ENCODE measurements around the gene FASN.

The FASN gene

GRCh38 chr17:82127704-82128103 lies 29.7 kb upstream of the FASN start:
- Histone ChIP-seq H3K27me3 (ENCODE audit: control insufficient read depth in 1 of 2, insufficient read depth in 2 of 2, low read length in 2 of 2) (no peaks in the 10 kb centered on the region), H3K9me3 (ENCODE audit: control insufficient read depth in 2 of 2, low read length in 2 of 2) (no peaks in the 10 kb centered on the region), H3K4me1 (ENCODE audit: control insufficient read depth, insufficient read depth, low read length) (no peaks in the 10 kb centered on the region), H3K4me3 (ENCODE audit: low read length in 2 of 2) (no peak overlapping the region), H3K36me3 (ENCODE audit: control insufficient read depth in 2 of 2, insufficient read depth in 2 of 2, low read length in 2 of 2) (peaks cover 0 to 10% of the 10 kb centered on the region in 2 donors), H3K9ac (ENCODE audit: low read length in 2 of 2) (no peak overlapping the region), H3K27ac (ENCODE audit: low read length) (no peak overlapping the region)

- no peaks in the 10 kb centered on the region for H3K27me3 ChIP-seq (ENCODE audit: control insufficient read depth in 1 of 2, insufficient read depth in 2 of 2, low read length in 2 of 2)
- no peak overlapping the region for H3K27ac ChIP-seq (ENCODE audit: low read length)
- H3K4me3 ChIP-seq (ENCODE audit: low read length in 2 of 2) = no peak overlapping the region
- H3K9ac ChIP-seq (ENCODE audit: low read length in 2 of 2) = no peak overlapping the region
- H3K36me3 ChIP-seq (ENCODE audit: control insufficient read depth in 2 of 2, insufficient read depth in 2 of 2, low read length in 2 of 2) = peaks cover 0 to 10% of the 10 kb centered on the region in 2 donors
- no peaks in the 10 kb centered on the region for H3K4me1 ChIP-seq (ENCODE audit: control insufficient read depth, insufficient read depth, low read length)
- no peaks in the 10 kb centered on the region for H3K9me3 ChIP-seq (ENCODE audit: control insufficient read depth in 2 of 2, low read length in 2 of 2)
These were observed 29.2 kb upstream of the FASN start for GRCh38 chr17:82127315-82127595.

GRCh38 chr17:82126556-82127314 lies 28.7 kb upstream of the FASN start:
- no peaks in the 10 kb centered on the region for H3K27me3 ChIP-seq (ENCODE audit: control insufficient read depth in 1 of 2, insufficient read depth in 2 of 2, low read length in 2 of 2)
- no peak overlapping the region for H3K4me3 ChIP-seq (ENCODE audit: low read length in 2 of 2)
- peaks cover 0 to 10% of the 10 kb centered on the region in 2 donors for H3K36me3 ChIP-seq (ENCODE audit: control insufficient read depth in 2 of 2, insufficient read depth in 2 of 2, low read length in 2 of 2)
- H3K9me3 ChIP-seq (ENCODE audit: control insufficient read depth in 2 of 2, low read length in 2 of 2) = no peaks in the 10 kb centered on the region
- H3K27ac ChIP-seq (ENCODE audit: low read length) = no peak overlapping the region
- H3K9ac ChIP-seq (ENCODE audit: low read length in 2 of 2) = no peak overlapping the region
- H3K4me1 ChIP-seq (ENCODE audit: control insufficient read depth, insufficient read depth, low read length) = no peaks in the 10 kb centered on the region

- Histone ChIP-seq H3K4me3 (ENCODE audit: low read length in 2 of 2) (no peak overlapping the region), H3K4me1 (ENCODE audit: control insufficient read depth, insufficient read depth, low read length) (no peaks in the 10 kb centered on the region), H3K9ac (ENCODE audit: low read length in 2 of 2) (no peak overlapping the region), H3K9me3 (ENCODE audit: control insufficient read depth in 2 of 2, low read length in 2 of 2) (no peaks in the 10 kb centered on the region), H3K27me3 (ENCODE audit: control insufficient read depth in 1 of 2, insufficient read depth in 2 of 2, low read length in 2 of 2) (no peaks in the 10 kb centered on the region), H3K27ac (ENCODE audit: low read length) (no peak overlapping the region), H3K36me3 (ENCODE audit: control insufficient read depth in 2 of 2, insufficient read depth in 2 of 2, low read length in 2 of 2) (peaks cover 0 to 10% of the 10 kb centered on the region in 2 donors)
These were observed 26.1 kb upstream of the FASN start for GRCh38 chr17:82124101-82124500.

GRCh38 chr17:82121660-82122629 lies 23.9 kb upstream of the FASN start:
- no peaks in the 10 kb centered on the region for H3K9me3 ChIP-seq (ENCODE audit: control insufficient read depth in 2 of 2, low read length in 2 of 2)
- no peak overlapping the region for H3K4me3 ChIP-seq (ENCODE audit: low read length in 2 of 2)
- no peaks in the 10 kb centered on the region for H3K4me1 ChIP-seq (ENCODE audit: control insufficient read depth, insufficient read depth, low read length)
- no peak overlapping the region for H3K9ac ChIP-seq (ENCODE audit: low read length in 2 of 2)
- H3K36me3 ChIP-seq (ENCODE audit: control insufficient read depth in 2 of 2, insufficient read depth in 2 of 2, low read length in 2 of 2) = peaks cover 0 to 6% of the 10 kb centered on the region in 2 donors
- no peak overlapping the region for H3K27ac ChIP-seq (ENCODE audit: low read length)
- no peaks in the 10 kb centered on the region for H3K27me3 ChIP-seq (ENCODE audit: control insufficient read depth in 1 of 2, insufficient read depth in 2 of 2, low read length in 2 of 2)

- Histone ChIP-seq H3K27me3 (ENCODE audit: control insufficient read depth in 1 of 2, insufficient read depth in 2 of 2, low read length in 2 of 2) (no peaks in the 10 kb centered on the region), H3K27ac (ENCODE audit: low read length) (no peak overlapping the region)
These were observed 23.2 kb upstream of the FASN start for GRCh38 chr17:82121246-82121645.

GRCh38 chr17:82120148-82120547 lies 22.1 kb upstream of the FASN start:
- Histone ChIP-seq H3K4me3 (ENCODE audit: low read length in 2 of 2) (no peak overlapping the region), H3K27ac (ENCODE audit: low read length) (no peak overlapping the region), H3K27me3 (ENCODE audit: control insufficient read depth in 1 of 2, insufficient read depth in 2 of 2, low read length in 2 of 2) (no peaks in the 10 kb centered on the region), H3K4me1 (ENCODE audit: control insufficient read depth, insufficient read depth, low read length) (no peaks in the 10 kb centered on the region), H3K36me3 (ENCODE audit: control insufficient read depth in 2 of 2, insufficient read depth in 2 of 2, low read length in 2 of 2) (peaks cover 0 to 6% of the 10 kb centered on the region in 2 donors), H3K9ac (ENCODE audit: low read length in 2 of 2) (no peak overlapping the region), H3K9me3 (ENCODE audit: control insufficient read depth in 2 of 2, low read length in 2 of 2) (no peaks in the 10 kb centered on the region)

More at GRCh38 chr17:82121246-82121645, 23.2 kb upstream of the FASN start:
- peaks cover 0 to 6% of the 10 kb centered on the region in 2 donors for H3K36me3 ChIP-seq (ENCODE audit: control insufficient read depth in 2 of 2, insufficient read depth in 2 of 2, low read length in 2 of 2)
- no peak overlapping the region for H3K4me3 ChIP-seq (ENCODE audit: low read length in 2 of 2)
- H3K9ac ChIP-seq (ENCODE audit: low read length in 2 of 2) = no peak overlapping the region
- H3K4me1 ChIP-seq (ENCODE audit: control insufficient read depth, insufficient read depth, low read length) = no peaks in the 10 kb centered on the region
- H3K9me3 ChIP-seq (ENCODE audit: control insufficient read depth in 2 of 2, low read length in 2 of 2) = no peaks in the 10 kb centered on the region

- Histone ChIP-seq H3K9ac (ENCODE audit: low read length in 2 of 2) (no peak overlapping the region), H3K36me3 (ENCODE audit: control insufficient read depth in 2 of 2, insufficient read depth in 2 of 2, low read length in 2 of 2) (no peaks in the 10 kb centered on the region), H3K9me3 (ENCODE audit: control insufficient read depth in 2 of 2, low read length in 2 of 2) (no peaks in the 10 kb centered on the region), H3K27ac (ENCODE audit: low read length) (no peak overlapping the region), H3K4me3 (ENCODE audit: low read length in 2 of 2) (no peak overlapping the region), H3K4me1 (ENCODE audit: control insufficient read depth, insufficient read depth, low read length) (no peaks in the 10 kb centered on the region), H3K27me3 (ENCODE audit: control insufficient read depth in 1 of 2, insufficient read depth in 2 of 2, low read length in 2 of 2) (no peaks in the 10 kb centered on the region)
These were observed 20.9 kb upstream of the FASN start for GRCh38 chr17:82118815-82119380.

GRCh38 chr17:82118168-82118814 lies 20.3 kb upstream of the FASN start:
- no peak overlapping the region for H3K4me3 ChIP-seq (ENCODE audit: low read length in 2 of 2)
- no peaks in the 10 kb centered on the region for H3K4me1 ChIP-seq (ENCODE audit: control insufficient read depth, insufficient read depth, low read length)
- H3K9me3 ChIP-seq (ENCODE audit: control insufficient read depth in 2 of 2, low read length in 2 of 2) = no peaks in the 10 kb centered on the region
- H3K9ac ChIP-seq (ENCODE audit: low read length in 2 of 2) = no peak overlapping the region
- peaks cover 0 to under 1% of the 10 kb centered on the region in 2 donors for H3K36me3 ChIP-seq (ENCODE audit: control insufficient read depth in 2 of 2, insufficient read depth in 2 of 2, low read length in 2 of 2)
- no peak overlapping the region for H3K27ac ChIP-seq (ENCODE audit: low read length)
- no peaks in the 10 kb centered on the region for H3K27me3 ChIP-seq (ENCODE audit: control insufficient read depth in 1 of 2, insufficient read depth in 2 of 2, low read length in 2 of 2)

Measured in stomach smooth muscle (tissue), 2 donors.